RWPE2 (cell line): ENCODE measurements around the gene SLC16A4.

Source experiments
- ATAC-seq: fragments of 200-7000 bp; cut with Tn5 transposase; 3 replicates; pipeline ENCODE4 v1.9.1; 2021; ENCODE audit warnings: low read depth
- DNase-seq: peaks from one replicate; pipeline ENCODE4 v3.0.0-alpha.2; 2020; ENCODE audit warnings: low spot score
- H3K27ac ChIP-seq: fragments of 450-650 bp; 2 replicates; pipeline ENCODE4 v1.5.1; 2017; ENCODE audit warnings: mild to moderate bottlenecking; ENCODE audit not compliant: poor library complexity, severe bottlenecking
- H3K27me3 ChIP-seq: fragments of 250-450 bp; sonication (Bioruptor Pico); 2 replicates; pipeline ENCODE4 v1.5.1; 2021; ENCODE audit warnings: mild to moderate bottlenecking, moderate library complexity; ENCODE audit not compliant: insufficient read depth, poor library complexity, severe bottlenecking
- H3K36me3 ChIP-seq: fragments of 250-450 bp; sonication (Bioruptor Pico); 2 replicates; pipeline ENCODE4 v1.5.1; 2020; ENCODE audit warnings: low read depth, mild to moderate bottlenecking, moderate library complexity
- H3K4me1 ChIP-seq: fragments of 250-450 bp; sonication (Bioruptor Pico); 2 replicates; pipeline ENCODE4 v1.5.1; 2021; ENCODE audit warnings: mild to moderate bottlenecking, moderate library complexity; ENCODE audit not compliant: insufficient read depth, poor library complexity, severe bottlenecking
- H3K4me3 ChIP-seq: fragments of 250-450 bp; sonication (Bioruptor Pico); 2 replicates; pipeline ENCODE4 v1.5.1; 2021; ENCODE audit warnings: mild to moderate bottlenecking, moderate library complexity; ENCODE audit not compliant: severe bottlenecking
- H3K9me3 ChIP-seq: fragments of 250-450 bp; sonication (Bioruptor Pico); 2 replicates; pipeline ENCODE4 v1.5.1; 2021; ENCODE audit warnings: mild to moderate bottlenecking, moderate library complexity; ENCODE audit not compliant: severe bottlenecking
- CTCF ChIP-seq: fragments of 450-650 bp; IDR thresholded peaks from one replicate; pipeline ENCODE4 v1.5.1; 2017; ENCODE audit warnings: mild to moderate bottlenecking, moderate library complexity; ENCODE audit not compliant: poor library complexity, severe bottlenecking

SLC16A4 gene

DNA sequence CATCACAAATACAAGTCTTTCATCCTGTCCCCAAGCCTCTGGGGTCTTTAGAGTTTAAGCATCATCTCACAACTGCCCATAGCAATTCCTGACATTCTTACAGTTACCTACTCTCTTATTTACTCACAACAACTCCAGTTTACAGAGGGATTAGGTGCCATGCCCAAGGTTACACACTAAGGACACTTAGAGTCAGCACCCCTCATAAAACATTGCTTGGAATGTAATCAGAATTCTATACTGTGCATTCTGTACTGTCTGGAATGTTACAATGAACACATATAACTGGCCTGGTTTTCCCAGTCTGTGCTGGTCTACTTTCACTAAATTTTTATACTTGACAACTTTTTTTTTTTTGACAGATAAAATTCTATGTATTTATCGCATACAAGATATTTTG, 66.2 kb downstream of the SLC16A4 start:
- H3K4me1 ChIP-seq, result no peaks in the 10 kb centered on the region
- ATAC-seq, result no peak
- H3K36me3 ChIP-seq, result no peaks in the 10 kb centered on the region
- no peak for DNase-seq
- no peaks in the 10 kb centered on the region for H3K9me3 ChIP-seq
- no peak for TF ChIP-seq CTCF
- H3K4me3 ChIP-seq, result no peak overlapping the region
- no peak overlapping the region for H3K27ac ChIP-seq
- H3K27me3 ChIP-seq, result no peaks in the 10 kb centered on the region

- H3K4me1 ChIP-seq, result no peaks in the 10 kb centered on the region
- H3K9me3 ChIP-seq, result no peaks in the 10 kb centered on the region
- DNase-seq (no peak), ATAC-seq (no peak)
- no peak overlapping the region for H3K4me3 ChIP-seq
- TF ChIP-seq CTCF, result no peak
- no peak overlapping the region for H3K27ac ChIP-seq
- H3K27me3 ChIP-seq, result no peaks in the 10 kb centered on the region
- no peaks in the 10 kb centered on the region for H3K36me3 ChIP-seq
These were observed 69.0 kb downstream of the SLC16A4 start for GRCh38 chr1:110321846-110322245.

DNA sequence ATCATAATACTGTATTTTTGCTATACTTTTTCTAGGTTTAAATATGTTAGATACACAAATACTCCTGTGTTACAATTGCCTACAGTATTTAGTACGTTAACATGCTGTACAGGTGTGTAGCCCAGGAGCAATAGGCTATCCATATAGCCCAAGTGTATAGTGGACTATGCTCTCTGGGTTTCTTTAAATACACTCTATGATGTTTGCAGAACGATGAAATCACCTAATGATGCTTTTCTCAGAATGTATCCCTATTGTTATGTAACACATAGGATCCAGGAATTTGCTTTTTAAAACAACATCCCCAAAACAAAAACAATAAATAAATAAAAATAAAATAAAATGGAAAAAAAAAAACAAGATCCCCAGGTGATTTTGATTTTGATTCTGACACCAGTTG, 69.8 kb downstream of the SLC16A4 start:
- ATAC-seq (no peak), DNase-seq (no peak)
- TF ChIP-seq CTCF, result no peak
- Histone ChIP-seq H3K27ac (no peak overlapping the region), H3K4me3 (no peak overlapping the region), H3K9me3 (no peaks in the 10 kb centered on the region), H3K27me3 (no peaks in the 10 kb centered on the region), H3K4me1 (no peaks in the 10 kb centered on the region), H3K36me3 (no peaks in the 10 kb centered on the region)

GRCh38 chr1:110320168-110320518, 70.7 kb downstream of the SLC16A4 start:
- Histone ChIP-seq H3K27ac (no peak overlapping the region), H3K9me3 (no peaks in the 10 kb centered on the region), H3K27me3 (no peaks in the 10 kb centered on the region), H3K4me3 (no peak overlapping the region), H3K36me3 (no peaks in the 10 kb centered on the region), H3K4me1 (no peaks in the 10 kb centered on the region)
- TF ChIP-seq CTCF, result no peak
- DNase-seq (no peak), ATAC-seq (no peak)

- Histone ChIP-seq H3K27me3 (no peaks in the 10 kb centered on the region), H3K4me1 (no peaks in the 10 kb centered on the region), H3K36me3 (no peaks in the 10 kb centered on the region), H3K9me3 (no peaks in the 10 kb centered on the region), H3K27ac (no peak overlapping the region), H3K4me3 (no peak overlapping the region)
- DNase-seq, result no peak
- no peak for ATAC-seq
- no peak for TF ChIP-seq CTCF
These were observed 71.3 kb downstream of the SLC16A4 start for GRCh38 chr1:110319332-110320167.
